Activated CD8-positive, alpha-beta memory T cell treated with anti-CD3 and anti-CD28 coated beads, Interleukin-2, amount 50 U/mL, for 24 hours (primary cell): ENCODE measurements around the gene NFYC.
A peak's percentile ranks its signal among the peaks of the same experiment; 100 is the strongest.
"Not testable (repeated sequence)": the region's sequence is repeated elsewhere in the genome, so short reads cannot be mapped to it uniquely, and the experiment has no call there.

Source experiments
- DNase-seq: peaks from one replicate; pipeline ENCODE4 v3.0.0-alpha.2; 2020; ENCODE audit errors: extremely low read depth

NFYC gene

GRCh38 chr1:40665335-40666171 lies 26.0 kb upstream of the NFYC start, which contains the start of gene RIMS3:
RIMS3 (minus strand) TSS chr1:40665682; CDS start chr1:40641925, 23,757 bp downstream.
- peak; percentile 37 for DNase-seq

- peak; percentile 66 for DNase-seq
Measured at GRCh38 chr1:40668769-40669525, 22.6 kb upstream of the NFYC start.

GRCh38 chr1:40673452-40673851 lies 18.1 kb upstream of the NFYC start:
- DNase-seq: no peak

- DNase-seq: no peak
Measured at GRCh38 chr1:40676501-40676900, 15.0 kb upstream of the NFYC start.

- no peak for DNase-seq
Measured at GRCh38 chr1:40679165-40679953, 12.1 kb upstream of the NFYC start.

GRCh38 chr1:40684669-40685068 lies 6.8 kb upstream of the NFYC start:
- no peak for DNase-seq

- DNase-seq: no peak
Measured at GRCh38 chr1:40687059-40687458, 4.4 kb upstream of the NFYC start.

- DNase-seq: no peak
Measured at GRCh38 chr1:40687661-40688060, 3.8 kb upstream of the NFYC start.

- DNase-seq: no peak
Measured at GRCh38 chr1:40689737-40690136, 1.8 kb upstream of the NFYC start.

- DNase-seq: no peak
Measured at GRCh38 chr1:40690771-40691537, 550 bp upstream of the NFYC start.

- no peak for DNase-seq
Measured at GRCh38 chr1:40692429-40692895, 958 bp downstream of the NFYC start.

- DNase-seq: no peak
Measured at GRCh38 chr1:40693425-40693824, 1.9 kb downstream of the NFYC start.

- DNase-seq: no peak
Measured at GRCh38 chr1:40694353-40694874, 2.9 kb downstream of the NFYC start.

- DNase-seq: no peak
Measured at GRCh38 chr1:40696294-40696693, 4.8 kb downstream of the NFYC start.

GRCh38 chr1:40697436-40697835 lies 5.9 kb downstream of the NFYC start:
- no peak for DNase-seq

- DNase-seq: no peak
Measured at GRCh38 chr1:40699787-40700186, 8.3 kb downstream of the NFYC start.

GRCh38 chr1:40701684-40702083 lies 10.2 kb downstream of the NFYC start:
- DNase-seq: no peak

- DNase-seq: not testable (repeated sequence)
Measured at GRCh38 chr1:40702810-40703209, 11.3 kb downstream of the NFYC start.

- no peak for DNase-seq
Measured at GRCh38 chr1:40703316-40703715, 11.8 kb downstream of the NFYC start.

GRCh38 chr1:40704817-40705733 lies 13.6 kb downstream of the NFYC start:
- no peak for DNase-seq
